HG02970 (cell line): ENCODE data around the gene H2AZ2.

ENCODE experiments used
- ATAC-seq: cut with Tn5 transposase; IDR thresholded peaks from one replicate; pipeline ENCODE4 v1.9.1; 2021; ENCODE audit warnings: mild to moderate bottlenecking, moderate library complexity, moderate number of reproducible peaks; ENCODE audit not compliant: unreplicated experiment, low FRiP score

H2AZ2 gene

DNA sequence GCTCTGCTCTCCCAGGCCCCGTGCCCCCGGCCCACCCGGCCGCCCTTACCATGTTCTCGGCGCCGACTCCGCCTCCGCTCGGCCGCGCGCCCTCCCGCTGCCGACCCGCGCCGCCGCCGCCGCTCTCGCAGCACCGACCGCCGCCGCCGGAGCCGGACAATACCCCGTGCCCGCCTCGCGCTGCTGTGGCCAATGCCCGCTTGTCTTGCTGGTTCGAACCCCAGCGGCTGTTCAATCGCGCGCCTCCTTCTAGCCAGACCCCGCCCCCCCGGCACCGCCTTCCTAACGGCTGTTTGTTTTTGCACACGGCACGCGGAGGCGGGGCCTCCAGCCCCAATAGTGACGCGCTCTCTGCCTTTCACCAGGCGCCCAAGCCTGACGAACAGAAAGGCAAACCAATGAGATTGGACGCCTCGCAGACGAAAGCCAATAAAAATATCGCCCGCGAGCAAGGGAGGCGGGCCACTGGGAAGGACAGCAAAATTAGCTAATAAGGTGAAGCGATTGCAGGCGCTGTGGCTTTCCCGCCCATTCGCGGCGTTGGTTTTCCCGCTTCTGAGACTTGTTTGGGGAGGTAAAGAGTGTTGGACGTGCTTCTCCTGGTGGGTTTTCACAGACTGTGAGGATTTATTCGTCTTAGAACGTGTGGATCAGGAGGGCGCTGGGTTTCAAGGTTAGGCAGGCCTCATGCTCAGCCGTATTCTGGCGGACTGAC, at the start of gene H2AZ2:
Gene H2AZ2, minus strand, starts transcription at position 168 of the 715 bp plus-strand sequence. Its CDS starts 116 bp downstream, at position 52.
- peak; percentile 88 for ATAC-seq

DNA sequence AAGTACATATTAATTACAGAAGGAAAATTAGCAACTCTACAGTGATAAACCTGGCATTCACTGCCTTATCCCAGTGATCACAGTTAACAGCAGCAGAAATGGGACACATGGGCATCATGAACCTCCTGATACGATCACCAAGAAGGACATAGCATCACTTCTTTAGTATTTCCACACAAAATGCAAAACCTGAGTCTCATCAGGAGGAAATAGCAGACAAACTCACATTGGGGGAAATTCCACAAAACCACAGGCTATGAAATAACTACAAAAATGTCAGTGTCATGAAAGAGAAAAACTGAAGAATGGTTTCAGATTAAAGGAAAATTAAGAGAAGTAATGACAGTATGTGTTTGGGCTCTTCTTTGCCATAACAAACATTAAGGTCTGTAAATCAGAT, 49.4 kb upstream of the H2AZ2 start:
- no peak for ATAC-seq

DNA sequence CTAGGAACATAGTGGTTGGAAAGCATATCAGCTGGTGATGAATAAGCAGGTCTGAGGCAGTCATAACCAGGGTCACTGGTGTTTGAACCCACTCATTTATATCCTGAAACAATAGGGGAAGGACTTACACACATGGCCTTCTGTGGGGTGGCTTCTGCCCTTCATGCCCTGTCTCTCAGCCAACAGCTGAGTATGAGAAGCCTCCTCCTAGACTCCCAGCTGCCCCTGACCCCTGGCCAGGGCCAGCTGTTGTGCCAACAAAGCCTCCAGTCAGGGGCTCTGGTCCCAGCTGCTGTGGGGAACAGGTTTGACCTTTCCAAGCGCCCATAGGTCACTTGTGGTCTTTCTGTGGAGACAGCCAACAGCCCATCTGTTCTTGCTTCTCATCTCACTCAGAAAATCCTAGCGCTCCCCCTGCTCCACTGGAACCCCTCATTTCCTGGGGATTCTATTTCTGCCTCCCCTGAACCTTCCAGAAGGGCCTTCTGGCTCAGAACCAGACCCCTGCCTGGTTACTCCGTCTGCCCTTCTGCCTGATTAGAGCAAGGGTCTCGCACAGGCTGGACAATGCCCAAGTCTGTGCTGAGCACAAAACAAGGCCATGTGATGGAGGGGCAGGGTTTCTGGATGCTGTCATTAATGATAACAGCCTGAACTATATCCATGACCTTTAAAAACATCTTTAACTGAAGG, 47.1 kb upstream of the H2AZ2 start:
- ATAC-seq: no peak

GRCh38 chr7:44893710-44894234, 45.9 kb upstream of the H2AZ2 start:
- ATAC-seq: no peak

DNA sequence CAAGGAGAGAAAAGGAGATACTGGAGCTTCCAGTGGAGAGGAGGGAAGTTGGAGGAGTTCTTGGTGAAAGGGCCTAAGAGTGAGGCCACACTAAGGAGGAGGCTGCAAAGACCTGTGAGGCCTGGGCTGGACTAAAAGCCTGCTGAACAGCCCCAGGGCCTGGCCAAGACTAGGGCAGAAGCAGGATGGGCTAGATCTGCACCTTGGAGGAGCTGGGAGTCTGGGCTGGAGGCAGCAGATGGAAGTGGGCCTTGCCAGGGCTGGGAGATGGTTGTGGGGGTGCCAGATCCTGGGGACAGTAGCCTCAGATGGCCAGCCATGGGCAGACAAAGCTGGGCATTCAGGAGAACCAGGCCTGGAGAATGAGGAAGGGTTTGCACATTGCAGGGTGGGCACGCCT, 43.9 kb upstream of the H2AZ2 start:
- no peak for ATAC-seq

DNA sequence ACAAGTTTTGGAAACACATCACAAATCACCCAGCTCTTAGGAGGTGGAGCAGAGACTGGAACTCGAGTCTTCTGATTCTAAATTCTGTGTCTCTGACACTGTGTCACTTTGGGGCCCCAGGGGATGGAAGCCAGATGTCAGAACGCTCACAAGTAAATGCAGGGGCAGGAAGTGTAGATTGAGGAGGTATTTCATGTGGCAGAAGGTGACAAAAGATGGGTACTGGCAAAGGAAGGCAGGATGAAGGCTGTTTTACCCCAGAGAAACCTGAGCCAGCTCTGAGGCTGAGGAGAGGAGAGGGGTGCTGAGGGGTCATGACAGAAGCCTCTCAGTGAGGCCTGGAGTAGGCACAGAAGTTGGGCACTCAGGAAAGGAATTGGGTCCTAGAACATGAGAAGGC, 43.5 kb upstream of the H2AZ2 start:
- ATAC-seq: no peak

DNA sequence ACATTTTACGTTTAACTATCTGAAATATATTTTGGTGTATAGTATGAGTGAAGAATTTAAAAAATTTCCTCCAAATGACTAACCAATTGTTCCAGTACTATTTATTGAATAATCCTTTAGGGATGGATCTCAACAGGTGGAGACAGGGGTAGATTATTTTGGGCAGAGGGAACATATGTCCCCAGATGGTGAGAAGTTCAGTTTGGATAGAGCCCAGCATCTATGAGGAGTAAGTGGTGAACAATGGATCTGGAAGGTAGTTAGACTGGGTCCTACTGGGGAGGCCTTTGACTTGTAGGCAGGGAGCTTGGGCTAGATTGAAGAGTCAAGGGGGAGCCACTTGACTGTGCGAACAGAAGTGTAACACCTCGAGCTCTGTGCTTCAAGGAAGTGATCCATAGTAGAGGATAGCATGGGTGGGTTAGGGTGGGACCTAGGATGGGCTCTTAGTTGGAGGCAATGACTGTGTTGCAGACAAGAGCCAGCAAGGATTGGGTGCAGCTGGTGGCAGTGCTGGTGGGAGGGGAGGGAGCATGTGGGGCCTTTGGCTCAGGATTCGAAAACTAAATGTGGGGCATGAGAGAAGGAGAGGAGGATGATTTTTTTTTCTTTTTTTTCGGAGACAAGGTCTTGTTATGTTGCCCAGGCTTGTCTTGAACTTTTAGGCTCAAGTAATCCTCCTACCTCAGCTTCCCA, 41.3 kb upstream of the H2AZ2 start:
- ATAC-seq: no peak

- ATAC-seq: no peak
These were observed 39.4 kb upstream of the H2AZ2 start for GRCh38 chr7:44887293-44887692.

- peak; percentile 86 for ATAC-seq
These were observed 37.8 kb upstream of the H2AZ2 start, which contains the start of gene PURB for GRCh38 chr7:44885394-44886317. Gene PURB (minus strand): TSS chr7:44885530. CDS start chr7:44885348, 182 bp downstream.

DNA sequence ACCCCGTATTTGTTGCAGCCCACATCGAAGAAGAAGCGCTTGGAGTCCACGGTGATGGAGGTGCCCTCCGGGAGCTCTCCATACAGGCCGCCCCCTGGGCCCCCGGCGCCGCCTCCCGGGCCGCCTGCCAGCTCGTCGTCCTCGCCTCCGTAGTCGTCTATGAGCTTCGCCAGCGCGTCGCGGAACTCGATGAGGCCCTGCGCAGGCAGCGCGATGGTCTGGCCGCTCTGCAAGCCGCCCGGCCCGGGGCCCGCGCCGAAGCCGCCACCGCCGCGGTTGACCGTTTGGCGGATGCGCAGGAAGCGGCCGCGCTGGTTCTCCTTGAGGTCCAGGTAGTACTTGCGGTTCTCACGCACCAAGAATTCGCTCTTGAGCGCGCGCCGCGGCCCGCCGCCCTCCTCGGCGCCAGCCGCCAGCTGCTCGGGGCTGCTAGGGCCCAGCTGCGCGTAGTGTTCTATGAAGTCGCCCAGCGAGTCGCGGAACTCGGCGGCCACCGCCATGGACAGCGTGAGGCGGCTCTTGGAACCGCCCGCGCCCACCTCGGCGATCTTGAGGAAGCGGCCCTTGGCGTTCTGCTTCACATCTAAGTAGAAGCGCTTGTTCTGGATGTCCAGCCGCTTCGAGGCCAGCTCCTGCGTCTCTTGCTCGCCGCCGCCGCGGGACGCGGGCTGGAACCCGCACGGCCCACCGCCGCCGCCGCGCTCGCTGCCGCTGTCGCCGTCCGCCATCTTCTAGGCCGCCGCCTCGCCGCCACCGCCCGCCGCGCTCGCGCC, 36.9 kb upstream of the H2AZ2 start:
- ATAC-seq: peak; percentile 21

DNA sequence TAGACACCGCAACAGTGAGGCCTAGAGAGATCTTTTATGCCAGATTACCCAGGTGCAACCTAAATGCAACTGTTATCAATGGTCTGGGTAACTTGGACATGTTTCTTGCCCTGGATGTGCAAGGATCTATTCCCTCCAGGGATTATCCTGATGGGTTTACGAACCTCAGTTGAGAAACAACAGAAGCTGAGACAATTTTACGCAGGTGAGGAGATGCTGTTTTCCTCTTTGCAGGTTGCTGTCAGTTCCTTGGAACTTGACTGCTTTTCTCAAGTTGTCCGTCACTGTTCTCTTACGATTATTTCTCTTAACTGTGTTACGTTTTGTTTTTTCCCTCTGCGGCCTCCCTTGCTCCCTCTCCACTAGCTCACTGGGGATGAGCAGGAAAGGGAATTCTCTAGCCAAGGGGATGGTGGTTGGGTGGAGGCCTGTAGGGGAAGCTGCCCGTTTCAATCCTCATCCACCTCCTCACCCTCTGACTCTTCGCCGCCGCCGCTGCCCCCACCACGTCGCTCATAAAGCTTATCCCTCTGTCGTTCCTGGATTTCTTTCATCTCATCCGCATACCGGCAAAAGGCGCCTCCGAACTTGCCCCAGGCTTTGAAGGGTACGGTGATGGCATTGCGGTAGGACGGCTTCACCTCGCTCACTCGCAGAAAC, 36.2 kb upstream of the H2AZ2 start:
- ATAC-seq: no peak

DNA sequence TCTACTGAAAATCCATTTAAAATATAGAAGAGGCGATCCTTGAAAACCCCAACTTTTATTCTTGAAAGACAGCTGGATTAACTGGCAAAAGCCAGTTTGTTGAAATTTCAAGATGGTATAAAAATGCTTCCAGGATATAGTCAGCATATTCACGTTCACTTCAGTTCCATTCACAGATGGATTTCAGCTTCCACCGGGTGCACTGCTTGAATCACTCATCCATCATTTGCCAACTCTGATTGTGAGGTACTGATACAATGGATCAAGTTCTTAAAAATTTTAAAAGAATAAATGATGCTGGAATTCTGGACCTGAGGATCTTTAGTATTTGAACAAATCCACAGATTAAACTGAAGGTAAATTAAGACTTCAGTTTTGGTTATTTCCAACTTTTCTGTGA, 35.0 kb upstream of the H2AZ2 start:
- no peak for ATAC-seq

DNA sequence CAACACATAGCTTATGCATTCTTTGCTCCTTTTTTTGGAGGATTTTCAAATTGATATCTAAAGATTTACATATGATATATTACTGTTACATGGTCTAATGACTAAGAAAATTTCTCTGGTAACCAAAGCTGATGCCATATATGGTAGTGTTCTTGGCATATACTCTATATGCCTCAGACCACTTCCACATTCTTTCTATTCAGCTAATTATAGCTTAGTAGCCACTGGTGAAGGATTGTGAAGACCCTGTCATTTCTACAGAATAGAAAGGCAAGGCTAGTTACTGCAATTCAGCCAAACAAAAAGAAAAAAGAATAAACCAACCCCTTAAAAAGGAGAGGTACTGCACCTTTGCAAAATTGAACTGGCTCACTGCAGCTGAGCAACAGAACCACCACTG, 33.7 kb upstream of the H2AZ2 start:
- no peak for ATAC-seq

- no peak for ATAC-seq
These were observed 33.2 kb upstream of the H2AZ2 start for GRCh38 chr7:44881066-44881600.

DNA sequence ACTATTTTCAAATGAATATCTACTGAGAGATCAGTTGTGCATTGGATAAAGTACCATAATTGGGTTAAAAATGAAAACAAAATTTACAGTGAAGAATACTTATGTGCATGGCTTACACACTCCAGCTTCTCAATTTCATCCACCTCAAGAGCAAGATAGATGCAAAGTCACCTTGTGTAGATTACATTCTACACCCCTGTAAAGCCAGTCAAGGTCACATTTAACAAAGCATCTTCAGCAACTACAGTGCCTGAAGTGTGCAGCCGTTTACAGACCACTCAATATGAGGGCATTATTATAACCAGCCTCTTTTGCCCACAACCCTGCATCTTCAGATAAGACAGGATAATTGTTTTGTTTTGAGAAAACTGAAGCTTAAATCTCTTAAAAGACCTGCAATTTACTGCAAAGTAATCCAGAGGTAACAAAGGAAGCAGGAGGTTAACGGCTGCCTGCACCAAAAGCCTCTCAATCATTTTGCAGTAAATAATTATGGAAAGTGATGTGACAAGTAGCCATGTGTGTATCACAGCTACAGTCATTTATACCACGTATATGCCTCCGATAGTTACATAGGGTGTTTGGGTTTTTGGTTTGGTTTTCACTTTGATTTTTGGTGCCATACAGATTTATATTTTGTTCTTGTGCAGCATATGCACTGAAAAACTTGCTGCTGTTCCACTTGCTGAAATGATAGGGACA, 32.6 kb upstream of the H2AZ2 start:
- no peak for ATAC-seq

GRCh38 chr7:44876393-44876792, 28.5 kb upstream of the H2AZ2 start:
- ATAC-seq: no peak

DNA sequence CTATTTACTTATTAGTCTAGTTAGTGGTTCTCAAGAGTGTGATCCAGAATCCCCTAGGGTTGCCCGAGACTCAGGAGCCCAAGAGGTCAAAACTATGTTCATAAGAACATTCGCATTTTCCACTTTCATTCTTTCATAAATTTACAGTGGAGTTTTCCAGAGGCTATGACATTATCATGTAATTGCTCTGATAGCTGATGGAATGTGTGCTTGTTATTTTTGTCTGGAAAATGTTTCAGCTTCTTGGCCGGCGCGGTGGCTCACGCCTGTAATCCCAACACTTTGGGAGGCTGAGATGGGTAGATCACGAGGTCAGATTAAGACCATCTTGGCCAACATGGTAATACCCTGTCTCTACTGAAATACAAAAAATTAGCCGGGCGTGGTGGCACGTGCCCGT, 27.4 kb upstream of the H2AZ2 start:
- no peak for ATAC-seq

- ATAC-seq: no peak
These were observed 24.9 kb upstream of the H2AZ2 start for GRCh38 chr7:44872787-44873186.
